GM21786 (cell line): ENCODE measurements around the gene FBXO46.
"Not testable (repeated sequence)": the region's sequence is repeated elsewhere in the genome, so short reads cannot be mapped to it uniquely, and the experiment has no call there.

Experiments
- ATAC-seq: cut with Tn5 transposase; IDR thresholded peaks from one replicate; pipeline ENCODE4 v1.9.1; 2021; ENCODE audit not compliant: unreplicated experiment

Gene FBXO46

GRCh38 chr19:45729800-45730290 is 851 bp downstream of the FBXO46 start:
- ATAC-seq = no peak

DNA sequence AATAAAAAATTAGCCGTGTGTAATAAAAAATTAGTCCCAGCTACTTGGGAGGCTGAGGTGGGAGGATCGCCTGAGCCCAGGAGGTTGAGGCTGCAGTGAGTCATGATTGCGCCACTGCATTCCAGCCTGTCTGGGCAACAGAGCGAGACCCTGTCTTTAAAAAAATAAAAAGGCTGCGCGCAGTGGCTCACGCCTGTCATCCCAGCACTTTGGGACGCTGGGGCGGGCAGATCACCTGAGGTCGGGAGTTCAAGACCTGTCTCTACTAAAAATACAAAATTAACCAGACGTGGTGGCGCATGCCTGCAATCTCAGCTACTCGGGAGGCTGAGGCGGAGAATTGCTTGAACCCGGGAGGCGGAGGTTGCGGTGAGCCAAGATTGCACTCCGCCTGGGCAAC is 2.0 kb downstream of the FBXO46 start:
- not testable (repeated sequence) for ATAC-seq

- not testable (repeated sequence) for ATAC-seq
Measured at GRCh38 chr19:45720065-45720464, 10.6 kb downstream of the FBXO46 start.

DNA sequence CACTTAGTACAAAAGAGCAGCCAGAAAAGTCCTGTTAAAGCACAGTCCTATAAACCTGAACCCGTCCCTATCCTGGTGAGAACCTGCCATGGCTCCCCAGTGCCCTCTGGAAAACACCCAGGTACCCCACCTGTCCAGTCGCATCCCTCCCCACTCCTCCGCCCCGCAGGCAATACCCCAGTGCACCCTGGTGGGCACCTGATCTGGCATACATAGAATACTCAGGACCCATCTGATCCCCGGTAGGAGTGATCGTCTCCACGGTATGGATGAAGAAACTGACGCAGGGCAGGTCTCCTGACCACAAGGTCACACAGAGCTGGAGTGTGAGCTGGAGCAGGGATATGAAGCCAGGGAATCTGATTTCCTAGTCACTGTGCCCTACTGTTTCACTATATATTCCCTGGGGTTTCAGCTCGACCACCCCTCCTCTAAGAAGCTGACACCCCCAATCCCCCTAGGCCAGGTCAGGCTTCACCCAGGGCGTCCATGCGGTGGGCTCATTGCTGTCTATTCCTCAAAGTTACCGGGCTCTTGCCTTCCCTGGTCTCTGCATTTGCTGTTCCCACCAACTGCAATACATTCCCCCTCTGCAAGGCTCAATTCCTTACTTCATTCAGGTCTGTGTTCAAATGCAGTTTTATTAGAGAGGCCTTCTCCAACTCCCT is 12.6 kb downstream of the FBXO46 start:
- ATAC-seq = no peak

GRCh38 chr19:45717131-45717982 is 13.3 kb downstream of the FBXO46 start:
- ATAC-seq = peak; percentile 91

- no peak for ATAC-seq
Measured at GRCh38 chr19:45716359-45717130, 14.2 kb downstream of the FBXO46 start.

DNA sequence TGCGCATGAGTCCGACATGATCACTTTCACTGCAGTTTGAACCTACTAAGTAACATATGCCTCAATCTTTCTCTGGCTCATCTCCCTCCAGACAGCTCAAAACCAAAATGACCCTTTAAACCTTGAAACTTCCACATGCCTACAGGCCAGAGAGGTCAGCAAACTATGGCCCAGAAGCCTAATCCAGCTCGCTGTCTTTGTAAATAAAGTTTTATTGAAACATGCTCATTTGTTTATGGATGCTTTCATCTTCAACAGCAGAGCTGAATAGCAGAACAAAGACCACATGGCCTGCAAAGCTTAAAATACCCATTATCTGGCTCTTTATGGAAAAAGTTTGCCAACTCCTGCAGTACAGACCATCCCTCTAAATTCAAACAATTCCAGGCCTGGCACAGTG is 15.6 kb downstream of the FBXO46 start:
- ATAC-seq = no peak

DNA sequence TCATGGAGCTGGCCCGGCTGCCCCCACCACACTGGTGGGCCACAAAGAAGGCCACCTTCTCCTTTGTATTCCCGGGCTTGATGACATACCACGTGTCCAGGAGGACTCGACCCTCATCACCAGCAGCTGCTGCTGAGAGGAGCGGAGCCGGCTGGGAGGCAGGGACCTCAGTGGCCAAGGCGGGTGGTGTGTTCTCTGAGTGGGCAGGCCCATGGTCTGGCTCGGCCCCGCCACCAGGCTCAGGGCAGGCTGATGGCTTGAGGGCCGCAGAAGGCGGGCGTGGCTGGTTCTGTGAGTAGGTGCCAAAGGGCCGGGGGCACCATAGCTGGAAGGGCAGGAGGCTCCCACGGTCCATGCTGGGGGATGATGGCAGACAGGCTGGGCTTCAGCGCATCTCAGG is 17.6 kb downstream of the FBXO46 start:
- ATAC-seq = no peak

- ATAC-seq = no peak
Measured at GRCh38 chr19:45712699-45713067, 18.0 kb downstream of the FBXO46 start.

DNA sequence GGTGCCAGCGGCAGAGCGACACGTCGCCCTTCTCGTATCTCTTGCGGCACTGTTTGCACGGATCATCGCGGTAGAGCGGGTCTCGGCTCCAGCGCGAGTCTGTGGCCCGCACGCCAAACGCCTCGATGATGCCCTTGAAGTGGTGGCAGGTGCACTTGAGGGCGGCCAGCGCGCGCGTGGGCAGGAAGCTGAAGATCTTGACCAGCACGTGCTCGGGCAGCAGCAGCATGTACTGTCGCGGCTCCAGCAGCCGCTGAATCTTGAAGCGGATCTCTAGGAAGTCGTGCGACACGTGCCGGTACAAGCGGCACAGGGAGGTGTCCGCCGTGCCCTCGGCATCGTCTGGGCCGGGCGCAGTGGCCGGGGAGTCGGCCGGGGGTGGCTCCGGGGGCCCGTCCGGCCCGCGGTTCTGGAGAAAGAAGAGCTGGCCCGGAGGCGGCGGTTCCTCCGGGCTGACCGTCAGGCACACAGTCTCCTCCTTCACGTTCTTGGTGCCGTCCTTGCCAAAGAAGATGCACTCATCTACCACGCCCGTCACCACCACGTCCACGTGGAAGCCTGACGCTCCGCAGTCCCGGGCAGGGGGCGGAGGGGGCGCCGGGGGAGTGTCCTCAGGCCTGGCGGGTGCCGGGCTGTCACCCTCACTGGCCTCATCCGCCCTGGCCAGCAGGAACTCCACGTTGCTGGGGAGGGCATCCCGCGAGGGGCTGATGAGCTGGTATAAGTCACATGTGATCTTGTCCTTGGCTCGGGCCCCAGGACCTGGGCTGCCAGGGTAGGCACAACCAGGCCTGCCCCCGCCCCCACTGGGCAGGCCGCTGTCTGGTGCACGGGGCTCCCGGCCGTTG is 18.6 kb downstream of the FBXO46 start:
- ATAC-seq = no peak

GRCh38 chr19:45710356-45711130 is 20.2 kb downstream of the FBXO46 start:
- ATAC-seq = no peak

- ATAC-seq = no peak
Measured at GRCh38 chr19:45705710-45706415, 24.8 kb downstream of the FBXO46 start.

DNA sequence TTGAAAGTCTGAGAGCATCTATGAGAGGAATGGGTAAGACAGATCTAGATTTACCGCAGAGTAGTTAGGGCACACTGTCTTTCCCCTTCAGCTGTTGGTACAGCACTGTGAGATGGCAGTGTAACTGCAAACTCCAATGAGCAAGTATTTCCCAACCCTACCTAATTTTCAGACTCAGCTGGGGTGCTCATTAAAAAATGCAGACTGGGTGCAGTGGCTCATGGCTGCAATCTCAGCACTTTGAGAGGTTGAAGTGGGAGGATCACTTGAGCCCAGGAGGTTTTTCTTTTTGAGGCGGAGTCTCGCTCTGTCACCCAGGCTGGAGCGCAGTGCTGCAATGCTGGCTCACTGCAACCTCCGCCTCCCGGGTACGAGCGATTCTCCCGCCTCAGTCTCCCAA is 25.6 kb downstream of the FBXO46 start:
- no peak for ATAC-seq

DNA sequence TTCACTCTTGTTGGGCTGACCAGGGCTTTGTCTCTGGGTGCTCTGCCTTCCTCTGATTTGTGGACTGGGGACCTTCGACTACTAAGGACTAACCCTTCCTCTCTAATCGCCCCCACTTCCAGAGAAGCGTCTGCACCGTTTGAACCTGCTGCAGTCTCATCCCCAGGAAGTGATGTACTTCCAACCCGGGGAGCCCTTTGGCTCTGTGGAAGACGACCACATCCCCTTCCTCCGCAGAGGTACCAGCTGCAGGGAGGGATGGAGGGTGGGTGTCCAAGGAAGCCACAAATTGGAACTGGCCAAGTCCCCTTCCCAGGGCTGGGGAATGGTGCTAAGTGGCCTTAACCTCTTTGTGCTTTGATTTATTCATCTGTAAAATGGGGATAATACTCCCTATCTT is 29.0 kb downstream of the FBXO46 start:
- ATAC-seq = no peak

GRCh38 chr19:45693106-45693788 is 37.4 kb downstream of the FBXO46 start:
- ATAC-seq = no peak

GRCh38 chr19:45692187-45693105 is 38.2 kb downstream of the FBXO46 start, which contains the start of gene QPCTL:
QPCTL (plus strand) TSS chr19:45692666; CDS start chr19:45692704, 38 bp downstream.
- ATAC-seq = peak; percentile 87

DNA sequence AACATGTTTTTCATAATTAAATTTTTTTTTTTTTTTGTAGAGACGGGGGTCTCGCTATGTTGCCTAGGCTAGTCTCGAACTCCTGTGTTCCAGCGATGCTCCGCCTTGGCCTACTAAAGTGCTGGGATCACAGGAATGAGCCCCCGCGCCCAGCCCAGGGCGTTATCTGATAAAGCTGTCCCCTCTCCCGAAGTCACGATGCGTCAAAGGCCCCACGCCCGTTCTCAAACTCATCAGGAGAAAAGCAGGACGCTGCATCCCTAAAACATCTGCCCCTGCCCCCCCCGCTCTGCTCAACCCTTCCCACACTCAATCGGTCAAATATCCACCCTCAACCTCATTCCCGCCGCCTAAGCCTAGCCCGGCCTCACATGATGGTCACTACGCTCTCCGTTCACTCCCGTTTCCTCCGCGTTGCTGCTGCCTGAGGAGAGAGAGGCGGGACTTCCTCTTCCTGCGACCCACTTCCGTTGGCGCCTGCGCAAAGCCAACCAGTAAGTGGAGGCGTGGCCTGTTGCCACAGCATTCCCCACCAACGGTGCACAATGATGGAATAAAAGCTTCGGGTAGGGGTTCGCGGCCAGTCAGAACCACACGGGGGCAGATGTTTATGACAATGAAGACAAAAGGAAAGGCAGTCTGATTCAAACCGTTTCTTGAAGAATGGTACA is 39.0 kb downstream of the FBXO46 start, which contains the start of gene SNRPD2:
TSS of gene SNRPD2 (minus strand) at position 438 of the 671 bp plus-strand sequence. CDS start at position 373, 65 bp downstream.
- ATAC-seq = peak; percentile 28
